Ovary (tissue), 9 donors: Measurements from ENCODE around the gene KIAA0825. TPM values are rescaled to one million over a fixed set of nuclear protein-coding genes. Genes with fewer than 3 reads are reported as not detected.

ENCODE experiments used
- DNase-seq, 5 donors: peaks; one replicate each; pipeline ENCODE4 v3.0.0-alpha.2; 2019 to 2020
- H3K27ac ChIP-seq, 2 donors: fragments of 200-600 bp; one replicate each; pipeline versions ENCODE4 v1.5.1 to v1.8.0; 2019 to 2022
- H3K27me3 ChIP-seq: fragments of 200-600 bp; one replicate; pipeline ENCODE4 v1.8.0; 2022
- H3K36me3 ChIP-seq: fragments of 200-600 bp; sonication (generic); one replicate; pipeline ENCODE4 v1.5.1; 2019
- H3K4me1 ChIP-seq: one replicate; pipeline ENCODE4 v1.8.1; 2013; ENCODE audit warnings: mild to moderate bottlenecking, moderate library complexity; ENCODE audit not compliant: insufficient read depth
- H3K4me3 ChIP-seq: fragments of 200-600 bp; sonication (generic); one replicate; pipeline ENCODE4 v1.5.1; 2017
- H3K9me3 ChIP-seq, 2 donors: fragments of 200-600 bp in 1 of 2; sonication (generic) in 1 of 2; one replicate each; pipeline versions ENCODE4 v1.5.1 to v1.8.1; 2013 to 2019; ENCODE audit warnings: mild to moderate bottlenecking in 1 of 2, moderate library complexity in 1 of 2
- CTCF ChIP-seq, 3 donors: fragments of 450-650 bp in 2 of 3; fragments of 200-600 bp in 1 of 3; IDR thresholded peaks; one replicate each; pipeline versions ENCODE4 v1.5.1 to v1.8.0; 2016 to 2022; ENCODE audit warnings: antibody characterized with exemption in 3 of 3, mild to moderate bottlenecking in 1 of 3
- EP300 ChIP-seq: sonication (generic); formaldehyde crosslinking; IDR thresholded peaks from one replicate; pipeline ENCODE4 v1.6.1; 2017; ENCODE audit warnings: antibody characterized with exemption
- POLR2A ChIP-seq: fragments of 450-650 bp; IDR thresholded peaks from one replicate; pipeline ENCODE4 v1.6.1; 2017; ENCODE audit warnings: antibody characterized with exemption, mild to moderate bottlenecking, moderate library complexity
- WGBS, 3 donors: extraction: QIAGEN DNeasy Blood & Tissue Kit in 1 of 3; methylation state at CpG; one replicate each; pipeline versions ENCODE4 v1.1.5 to v1.1.7; 2013 to 2017; 5-methylcytosine and 5-hydroxymethylcytosine counted together
- intact Hi-C, 4 donors: fragments of 100-400 bp; cut with DNase I; formaldehyde crosslinking; loops; one replicate each; pipeline versions ENCODE4 v1.11.0 to v1.15.1; 2022 to 2023
- polyA plus RNA-seq, 2 donors: library from polyadenylated mRNA; stranded (reverse); fragments of 200-250 nt in 1 of 2; fragments of 350-450 nt in 1 of 2; fragmentation: Illumina TruSeq in 1 of 2; extraction: RNeasy Lipid Tissue Mini Kit (QIAGEN cat#74804) in 1 of 2; gene quantifications; one replicate each; pipeline ENCODE4 v1.2.3, GENCODE V29; 2013 to 2014
- total RNA-seq, 7 donors: library from RNA; depleted of rRNA in 2 of 7; stranded (reverse); fragments of >200 nt in 2 of 7; fragmentation: NEBNext Ultra II Directional in 3 of 7; extraction: Animal tissue kit (Norgen Biotek cat#: 25700) in 3 of 7; gene quantifications; one replicate each; pipeline versions ENCODE4 v1.1.0 to v1.2.4, GENCODE V29; 2016 to 2023
- donor health status: DM: no; HTN: no; CAD: no; lungs with moderate emphysema.
- donor health status: DM: no; HTN: no; CAD: no.
- donor health status: Bipolar disorder and iron deficiency.
- donor health status: DM: yes; HTN: yes; CAD: no.
- donor health status: DM: no; HTN: no; CAD: no.
- donor health status: DM: yes; HTN: yes; CAD: no.

The KIAA0825 gene
- total and polyA plus RNA-seq, 9 donors = 0.70 to 12.4 (median 3.9) TPM

GRCh38 chr5:94218374-94218773, 400.0 kb downstream of the KIAA0825 start:
- no peaks in the 10 kb centered on the region for H3K4me1 ChIP-seq
- intact Hi-C loops = no loop called here
- H3K27ac ChIP-seq = no peak overlapping the region
- H3K4me3 ChIP-seq = no peak overlapping the region
- H3K9me3 ChIP-seq = no peaks in the 10 kb centered on the region
- no peaks in the 10 kb centered on the region for H3K27me3 ChIP-seq
- TF ChIP-seq CTCF (IDR thresholded peaks at IDR 0.05) (no peak), EP300 (no peak)
- no peaks in the 10 kb centered on the region for H3K36me3 ChIP-seq
- DNase-seq = no peak

- no peak for DNase-seq
- Histone ChIP-seq H3K4me1 (no peaks in the 10 kb centered on the region), H3K27ac (no peak overlapping the region), H3K9me3 (no peaks in the 10 kb centered on the region), H3K36me3 (no peaks in the 10 kb centered on the region), H3K27me3 (no peaks in the 10 kb centered on the region), H3K4me3 (no peak overlapping the region)
- WGBS, 3 donors = 88 to 92% (median 88%) methylated on average over 3 of the region's 3 CpGs
- no peak for TF ChIP-seq CTCF (IDR thresholded peaks at IDR 0.05)
- TF ChIP-seq POLR2A = no peak
- no peak for TF ChIP-seq EP300
- intact Hi-C loops = no loop called here
Observed at GRCh38 chr5:94217745-94218144, 400.7 kb downstream of the KIAA0825 start.

- Histone ChIP-seq H3K4me1 (no peaks in the 10 kb centered on the region), H3K9me3 (no peaks in the 10 kb centered on the region), H3K36me3 (no peaks in the 10 kb centered on the region), H3K27ac (no peak overlapping the region), H3K4me3 (no peak overlapping the region), H3K27me3 (no peaks in the 10 kb centered on the region)
- intact Hi-C loops = no loop called here
- no peak for TF ChIP-seq CTCF (IDR thresholded peaks at IDR 0.05)
- no peak for TF ChIP-seq POLR2A
- TF ChIP-seq EP300 = no peak
- no peak for DNase-seq
- 80 to 93% (median 90%) methylated on average over 2 of the region's 2 CpGs for WGBS, 3 donors
Observed at GRCh38 chr5:94217216-94217615, 401.2 kb downstream of the KIAA0825 start.

- DNase-seq = no peak
- WGBS, 3 donors = 0 to 8% (median 0%) methylated on average over 1 of the region's 1 CpG
- no peaks in the 10 kb centered on the region for H3K27me3 ChIP-seq
- TF ChIP-seq POLR2A (no peak), EP300 (no peak), CTCF (IDR thresholded peaks at IDR 0.05) (no peak)
- no peak overlapping the region for H3K27ac ChIP-seq
- no peaks in the 10 kb centered on the region for H3K4me1 ChIP-seq
- intact Hi-C loops = no loop called here
- H3K4me3 ChIP-seq = no peak overlapping the region
- H3K9me3 ChIP-seq = no peaks in the 10 kb centered on the region
- no peaks in the 10 kb centered on the region for H3K36me3 ChIP-seq
Observed at GRCh38 chr5:94212476-94212875, 405.9 kb downstream of the KIAA0825 start.
